ENCODE measurements around the gene CTAG1A.
"Not testable (repeated sequence)": the region's sequence is repeated elsewhere in the genome, so short reads cannot be mapped to it uniquely, and the experiment has no call there.

CTAG1A gene

DNA sequence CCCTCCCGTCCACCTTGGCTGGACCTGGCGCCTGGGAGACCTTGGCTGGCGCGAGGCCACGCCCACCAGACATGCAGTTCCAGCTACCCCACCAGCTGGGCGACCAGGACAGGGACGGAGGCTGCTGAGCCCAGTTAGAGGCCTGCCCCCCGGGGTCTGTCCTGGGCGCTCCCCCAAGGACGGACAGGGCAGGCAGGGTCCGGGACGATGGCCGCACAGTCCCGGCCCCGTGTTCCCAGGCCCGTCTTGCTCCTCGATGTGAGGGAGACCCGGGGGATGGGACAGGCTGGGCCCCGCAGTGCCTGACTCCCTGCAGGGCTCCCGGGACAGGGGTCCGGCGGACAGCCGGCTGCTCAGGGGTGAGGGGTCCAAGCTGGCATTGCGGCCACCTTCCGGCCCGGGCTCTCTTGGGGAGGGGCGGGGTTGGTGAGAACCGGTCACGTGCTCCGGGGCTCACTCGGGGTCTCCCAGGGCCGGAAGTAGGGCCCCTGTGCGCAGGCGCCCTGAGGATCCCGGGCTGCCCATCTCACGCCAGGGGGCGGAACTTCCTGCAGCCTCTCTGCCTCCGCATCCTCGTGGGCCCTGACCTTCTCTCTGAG, at the start of gene CTAG1A:
TSS of gene CTAG1A (plus strand) at position 549 of the 599 bp plus-strand sequence. CDS start 74 bp downstream, outside the sequence.
- not testable (repeated sequence) for DNase-seq

DNA sequence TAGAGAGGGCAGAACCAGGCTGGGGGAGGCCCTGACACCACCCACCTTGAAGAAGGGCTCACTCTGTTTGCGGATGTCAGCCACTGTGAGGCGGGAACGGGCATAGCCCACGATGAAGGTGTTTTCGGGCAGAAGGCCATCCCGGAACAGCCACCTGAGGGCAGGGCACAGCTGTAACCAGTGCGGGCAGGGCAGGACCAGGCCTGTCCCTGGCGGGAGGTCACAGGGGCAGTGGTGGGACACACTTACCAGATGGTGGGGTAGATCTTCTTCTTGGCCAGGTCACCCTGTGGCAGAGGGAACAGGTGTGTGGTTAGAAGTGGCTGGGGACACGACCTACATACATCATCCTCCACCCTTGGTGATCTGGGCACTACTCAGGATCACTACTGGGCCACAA, 49.0 kb upstream of the CTAG1A start:
- no peak for DNase-seq

DNA sequence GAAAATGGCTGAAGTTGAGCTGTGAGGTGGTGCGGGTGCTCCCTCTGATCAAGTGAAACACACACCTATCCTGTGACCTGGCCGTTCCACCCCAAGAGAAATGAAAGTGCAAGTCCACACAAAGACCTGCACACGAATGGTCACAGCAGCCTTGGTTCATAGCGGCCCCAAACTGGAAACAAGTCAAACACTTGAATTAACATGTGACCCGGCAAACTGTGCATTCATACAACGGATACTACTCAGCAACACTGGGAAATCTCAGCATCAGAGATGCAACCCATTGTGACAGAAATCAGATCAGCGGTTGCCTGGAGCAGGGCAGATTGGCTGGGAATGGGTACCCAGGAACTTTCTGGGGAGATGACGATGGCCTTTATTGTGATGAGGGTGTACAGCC, 45.9 kb upstream of the CTAG1A start:
- no peak for DNase-seq

DNA sequence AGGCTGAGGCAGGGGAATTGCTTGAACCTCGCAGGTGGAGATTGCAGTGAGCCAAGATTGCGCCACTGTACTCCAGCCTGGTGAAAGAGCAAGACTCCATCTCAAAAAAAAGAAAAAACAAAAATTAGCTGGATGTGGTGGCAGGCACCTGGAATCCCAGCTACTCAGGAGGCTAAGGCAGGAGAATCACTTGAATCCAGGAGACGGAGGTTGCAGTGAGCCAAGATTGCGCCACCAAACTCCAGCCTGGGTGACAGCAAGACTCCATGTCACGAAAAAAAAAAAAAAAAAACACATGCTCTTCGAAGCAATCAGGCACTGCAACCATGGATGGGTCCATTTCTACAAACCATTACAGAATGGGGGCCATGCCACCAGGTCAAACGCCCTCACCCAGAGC, 44.6 kb upstream of the CTAG1A start:
- DNase-seq, result not testable (repeated sequence)

DNA sequence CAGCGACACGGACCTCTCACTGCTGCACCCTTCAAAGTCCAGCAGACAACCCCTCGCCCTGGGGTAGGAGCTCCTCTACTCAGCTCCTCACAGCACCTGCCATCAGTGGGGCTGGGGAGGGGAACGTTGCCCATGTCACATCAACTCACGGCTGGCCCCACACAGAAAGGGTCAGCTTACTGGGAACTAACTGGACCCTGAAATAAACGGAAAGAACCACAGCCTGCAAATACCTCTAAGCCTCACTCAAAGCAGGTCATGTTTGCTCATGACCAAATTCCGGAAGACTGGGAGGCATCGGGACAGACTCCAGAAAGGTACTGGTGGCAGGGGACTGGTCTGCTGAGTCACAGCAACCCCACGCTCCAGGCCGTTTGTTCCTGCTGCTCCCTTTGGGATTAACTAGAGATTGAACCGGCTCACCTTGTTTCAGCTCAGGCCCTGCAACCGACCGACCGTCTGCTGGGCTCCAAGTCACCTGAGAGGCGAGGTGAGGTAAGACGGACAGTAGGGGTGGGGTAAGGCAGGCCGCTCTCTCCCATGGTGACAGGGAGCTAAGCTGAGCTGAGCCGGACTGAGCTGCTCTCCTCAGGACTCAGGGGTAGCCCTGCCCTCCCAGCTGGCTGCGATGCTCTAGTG, 43.9 kb upstream of the CTAG1A start:
- no peak for DNase-seq

DNA sequence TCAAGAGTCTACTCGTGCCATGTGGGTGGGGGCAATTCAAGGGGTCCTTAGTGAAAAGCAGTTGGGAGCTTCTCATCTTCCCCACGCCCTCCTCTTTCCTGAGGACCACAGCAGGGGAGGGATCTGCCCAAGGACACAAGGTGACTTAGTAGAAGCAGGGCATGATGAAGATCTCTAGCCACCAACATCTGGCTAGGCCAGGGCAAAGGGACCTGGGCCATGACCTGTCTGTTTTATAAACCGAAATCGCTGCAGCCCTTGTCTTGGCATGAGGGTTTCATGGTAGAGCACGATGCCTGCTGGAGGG, 43.4 kb upstream of the CTAG1A start:
- DNase-seq, result no peak

DNA sequence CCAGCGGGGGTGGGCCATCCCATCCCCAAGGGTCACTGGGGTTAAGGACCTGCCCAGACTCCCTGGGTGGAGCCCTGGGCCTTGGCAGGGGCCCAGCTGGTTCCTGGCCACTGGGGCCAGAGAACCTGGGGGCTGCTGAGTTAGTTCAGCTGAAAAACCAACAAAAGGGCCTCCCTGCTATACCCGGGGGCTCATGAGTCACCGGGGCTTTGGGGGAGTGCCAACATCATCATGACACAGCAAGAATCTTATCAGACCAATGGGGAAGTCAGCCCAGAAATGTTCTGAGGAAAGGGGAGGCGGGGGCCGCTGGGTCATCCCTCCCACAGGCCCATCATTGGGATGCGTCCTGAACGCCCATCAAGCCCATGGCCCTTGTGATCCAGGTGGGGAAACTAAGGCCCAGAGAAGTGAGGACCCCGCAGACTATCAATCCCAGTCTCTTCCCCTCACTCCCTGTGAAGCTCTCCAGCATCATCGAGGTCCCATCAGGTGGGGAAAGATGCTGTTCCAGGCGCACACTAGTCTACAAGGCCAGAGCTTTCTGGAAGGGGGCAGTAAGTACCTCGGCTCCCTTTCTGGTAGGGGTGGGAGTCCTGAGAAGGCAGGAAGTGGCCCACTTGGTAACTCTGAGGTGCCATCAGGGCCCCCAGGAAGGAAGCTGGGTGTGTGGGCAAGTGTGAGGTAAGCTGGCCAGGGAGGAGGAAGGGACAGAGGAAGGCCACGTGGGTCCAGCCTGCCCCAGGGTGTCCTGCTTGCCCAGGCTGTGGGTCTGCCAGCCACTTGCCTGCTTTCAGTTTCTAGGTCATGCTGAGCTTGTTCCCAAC, 42.8 kb upstream of the CTAG1A start:
- no peak for DNase-seq

DNA sequence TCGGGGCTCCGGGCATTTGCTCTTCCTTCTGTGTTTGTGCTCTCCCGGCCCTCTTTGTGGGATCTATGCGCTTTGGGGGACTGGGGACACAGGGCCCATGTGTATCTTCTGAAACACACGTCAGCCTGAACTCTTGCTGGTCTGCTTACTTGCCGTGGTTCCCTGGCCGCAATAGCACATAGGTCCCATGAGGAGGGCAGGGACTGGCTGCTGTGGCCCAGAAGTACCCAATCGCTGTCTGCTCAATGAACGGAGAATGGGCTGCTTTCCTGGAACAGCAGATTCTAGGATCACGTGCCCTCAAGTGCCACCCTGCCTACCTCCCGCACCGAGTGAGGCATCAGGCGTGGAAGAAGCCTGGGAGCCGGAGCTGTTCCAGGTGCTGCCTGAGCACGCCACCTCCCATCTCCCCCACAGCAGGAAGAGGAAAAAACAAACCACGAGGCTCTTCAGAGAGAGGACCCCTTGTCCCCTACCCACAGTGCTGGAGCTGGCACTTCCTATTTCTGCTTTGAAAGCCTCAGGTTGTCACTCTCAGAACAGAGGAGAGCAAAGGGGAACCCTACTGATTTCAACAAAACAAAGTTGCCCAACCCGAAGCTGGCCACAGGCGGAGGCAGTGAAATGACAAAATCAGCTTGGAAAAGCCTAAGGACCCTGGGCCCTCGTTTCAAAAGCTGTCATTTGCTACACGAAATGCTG, 42.1 kb upstream of the CTAG1A start:
- DNase-seq, result no peak

DNA sequence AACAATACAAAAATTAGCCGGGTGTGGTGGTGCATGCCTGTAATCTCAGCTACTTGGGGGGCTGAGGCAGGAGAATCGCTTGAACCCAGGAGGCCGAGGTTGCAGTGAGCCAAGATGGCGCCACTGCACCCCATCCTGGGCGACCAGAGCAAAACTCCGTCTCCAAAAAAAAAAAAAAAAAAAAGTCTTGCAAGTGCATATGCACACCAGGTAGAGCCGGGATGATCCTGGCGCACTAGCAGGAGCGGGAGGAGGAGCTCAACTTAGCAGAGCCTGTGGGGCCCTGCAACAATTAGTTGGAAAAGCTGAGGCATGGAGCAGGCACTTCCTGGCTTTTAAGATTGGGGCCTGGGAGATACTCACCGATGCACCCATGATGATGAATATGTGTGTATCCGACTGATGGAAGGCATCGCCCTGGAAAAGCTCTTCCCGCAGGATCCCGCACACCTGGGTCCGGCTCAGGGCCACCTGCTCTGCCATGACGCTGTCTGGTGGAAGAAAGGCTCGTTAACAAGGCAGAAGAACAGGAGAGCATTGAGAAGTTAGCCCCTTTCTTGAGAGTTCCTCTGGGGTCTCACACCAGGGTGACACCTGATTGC, 39.2 kb upstream of the CTAG1A start:
- no peak for DNase-seq

DNA sequence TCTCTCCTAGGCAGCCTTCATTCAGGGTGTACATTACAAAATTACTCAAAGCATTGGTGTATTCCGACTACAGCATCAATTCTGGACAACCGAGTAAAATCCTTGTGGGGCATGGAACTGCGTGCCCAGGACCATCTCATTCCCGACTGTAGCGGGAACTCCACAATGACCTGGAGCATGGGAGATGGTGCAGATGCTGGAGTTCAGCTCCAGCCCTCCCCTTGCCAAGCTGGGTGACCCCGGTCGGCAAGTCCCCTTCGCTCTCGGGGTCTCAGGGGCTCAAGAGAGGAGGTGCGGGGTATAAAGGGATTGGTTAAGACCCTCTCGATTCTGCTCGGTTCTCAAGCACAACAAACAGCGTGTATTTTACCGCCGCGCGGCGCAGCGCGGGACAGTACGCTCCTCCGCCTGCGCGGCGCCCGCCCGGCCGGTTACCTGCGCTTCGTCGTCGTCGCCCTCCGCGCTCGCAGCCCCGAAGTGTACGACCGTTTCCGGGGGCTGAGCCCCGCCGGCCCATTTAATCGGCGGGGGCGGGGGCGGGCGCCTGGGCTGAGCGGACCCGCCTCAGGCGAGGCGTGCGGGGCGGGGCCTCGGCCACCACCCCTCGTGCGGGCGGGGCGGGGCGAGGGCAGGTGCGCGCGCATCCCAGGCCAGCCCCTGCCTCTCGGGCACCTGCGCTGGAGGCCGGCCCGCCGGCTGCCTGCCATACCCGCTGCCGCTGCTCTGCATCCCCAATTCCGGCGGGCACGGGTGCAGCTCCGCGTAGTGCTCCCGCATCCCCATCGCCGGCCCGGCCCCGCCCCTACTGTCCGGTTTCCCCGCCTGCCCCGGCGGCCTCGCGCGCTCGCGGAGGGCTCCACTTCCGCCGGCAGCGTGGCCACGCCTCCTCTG, 38.3 kb upstream of the CTAG1A start, which contains the start of gene G6PD:
TSS of gene G6PD (minus strand) at position 493 of the 891 bp plus-strand sequence. CDS start 691 bp downstream, outside the sequence.
- peak; percentile 80 for DNase-seq

DNA sequence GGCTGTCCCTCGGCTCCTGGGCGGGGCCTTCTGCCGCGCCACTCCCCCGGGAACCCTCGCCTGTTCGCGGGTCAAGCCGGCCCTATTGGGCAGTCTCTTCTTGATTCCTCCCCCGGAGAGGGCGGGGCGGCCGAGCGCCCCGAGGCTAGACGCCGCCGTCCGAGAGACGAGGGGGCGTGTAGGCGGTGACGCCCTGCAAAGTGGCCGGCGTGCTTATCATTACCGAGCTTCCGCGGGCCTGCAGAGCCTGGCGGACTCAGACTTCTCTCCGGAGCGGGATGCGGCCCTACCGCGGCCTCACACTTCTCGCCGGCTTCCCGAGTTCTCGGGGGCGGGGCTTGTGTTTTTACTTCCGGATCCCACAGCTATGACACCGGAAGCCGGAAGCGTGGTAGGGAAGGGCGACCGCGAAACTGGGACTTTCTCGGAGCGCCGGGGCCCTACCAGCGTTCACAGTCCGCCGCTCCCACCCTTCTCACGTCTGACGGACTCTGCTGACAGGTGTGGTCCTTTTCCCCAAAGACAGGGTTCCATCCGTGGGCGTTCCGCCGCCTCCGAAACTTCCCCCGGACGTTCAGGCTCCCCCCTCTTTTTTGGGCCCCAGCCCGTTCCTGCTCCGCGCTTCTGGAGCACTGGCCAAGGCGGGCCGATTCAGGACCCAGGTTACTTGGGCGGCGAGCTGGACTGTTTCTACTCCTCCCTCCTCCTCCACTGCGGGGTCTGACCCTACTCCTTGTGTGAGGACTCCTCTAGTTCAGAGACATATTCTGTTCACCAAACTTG, 37.5 kb upstream of the CTAG1A start, which contains the start of gene IKBKG:
TSS of gene IKBKG (plus strand) at position 376 of the 783 bp plus-strand sequence. CDS start 4,383 bp downstream, outside the sequence.
- peak; percentile 90 for DNase-seq

DNA sequence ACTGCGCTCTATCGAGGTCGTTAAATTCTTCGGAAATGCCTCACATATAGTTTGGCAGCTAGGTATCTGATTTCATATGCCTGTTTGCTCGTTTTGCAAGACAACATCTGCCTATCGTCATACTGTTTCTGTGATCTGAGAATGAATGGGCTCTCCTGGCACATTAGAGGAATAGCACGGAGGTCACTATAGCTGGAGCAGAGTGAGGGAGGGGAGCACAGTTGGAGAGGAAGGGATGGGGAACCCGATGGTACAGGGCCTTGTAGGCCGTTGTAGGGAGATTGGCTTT, 37.0 kb upstream of the CTAG1A start:
- no peak for DNase-seq

DNA sequence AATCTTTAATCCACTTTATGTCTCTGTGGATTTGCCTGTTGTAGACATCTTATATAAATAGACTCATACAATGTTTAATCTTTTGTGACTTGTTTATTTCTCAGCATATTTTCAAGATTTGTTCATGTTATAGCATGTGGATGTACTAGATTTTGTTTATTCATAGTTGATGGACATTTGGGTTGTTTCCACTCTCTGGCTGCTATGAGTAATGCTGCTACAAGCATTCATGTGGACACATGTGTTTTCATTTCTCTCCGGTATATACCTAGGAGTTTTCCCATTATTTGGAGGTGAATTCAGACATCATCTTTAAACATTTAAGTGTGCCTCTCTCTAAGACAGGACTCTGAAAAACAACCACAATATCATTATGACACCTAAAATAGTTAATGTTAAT, 35.2 kb upstream of the CTAG1A start:
- DNase-seq, result no peak

DNA sequence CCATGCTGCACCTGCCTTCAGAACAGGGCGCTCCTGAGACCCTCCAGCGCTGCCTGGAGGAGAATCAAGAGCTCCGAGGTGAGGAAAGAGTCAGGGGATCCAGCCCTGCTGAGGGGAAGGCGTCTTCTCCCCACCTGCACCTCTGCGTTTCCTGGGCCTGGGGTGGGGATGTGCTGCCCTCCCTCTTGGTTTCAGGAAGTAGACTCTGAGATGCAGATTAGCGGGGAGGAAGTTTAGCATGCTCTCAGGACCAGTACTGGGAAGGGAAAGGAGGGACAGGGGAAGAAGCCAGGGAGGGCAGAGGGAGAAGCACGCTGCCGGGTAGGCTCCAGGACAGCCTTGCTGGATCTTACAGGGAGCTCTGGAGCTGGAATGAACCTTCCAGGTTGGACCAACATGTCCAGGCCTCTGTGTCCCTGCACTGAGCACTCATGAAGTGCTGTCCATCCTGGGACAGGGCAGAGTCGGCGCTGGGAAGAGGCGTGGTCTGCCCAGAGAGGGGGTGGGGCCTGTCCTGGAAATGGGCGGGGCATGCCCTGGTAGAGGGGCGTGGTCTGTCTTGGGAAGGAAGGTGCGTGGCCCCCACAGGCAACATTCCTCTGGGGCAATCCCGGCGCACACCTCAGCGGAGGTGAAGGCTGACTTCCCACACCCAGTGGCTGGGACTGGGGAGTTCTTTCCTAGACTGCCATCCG, 32.7 kb upstream of the CTAG1A start:
- DNase-seq, result not testable (repeated sequence)

DNA sequence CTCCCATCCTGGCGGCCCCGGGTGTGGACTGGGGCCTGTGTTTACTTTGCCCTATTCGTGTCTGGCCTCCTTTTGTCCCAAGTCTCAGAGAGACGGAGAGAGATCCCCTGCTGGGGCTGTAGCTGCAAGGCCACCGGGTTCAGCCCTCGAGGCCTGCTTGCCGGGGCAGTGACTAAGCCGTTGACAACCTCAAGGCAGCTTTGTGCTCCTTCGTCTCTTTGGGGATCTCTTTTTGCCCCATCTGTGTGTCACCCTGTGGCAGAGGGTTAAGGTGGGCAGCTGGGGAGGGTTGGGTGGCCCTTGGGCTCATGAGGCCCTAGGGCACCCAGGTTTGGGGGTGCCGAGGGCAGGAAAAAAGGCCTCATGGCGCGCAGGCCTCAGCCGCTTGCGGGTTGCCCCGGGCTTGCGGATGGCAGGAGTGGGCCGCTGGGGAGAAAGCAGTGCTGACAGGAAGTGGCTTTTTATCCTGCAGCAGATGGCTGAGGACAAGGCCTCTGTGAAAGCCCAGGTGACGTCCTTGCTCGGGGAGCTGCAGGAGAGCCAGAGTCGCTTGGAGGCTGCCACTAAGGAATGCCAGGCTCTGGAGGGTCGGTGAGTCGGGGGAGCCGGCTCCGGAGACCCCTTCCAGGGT, 26.8 kb upstream of the CTAG1A start:
- DNase-seq, result not testable (repeated sequence)

DNA sequence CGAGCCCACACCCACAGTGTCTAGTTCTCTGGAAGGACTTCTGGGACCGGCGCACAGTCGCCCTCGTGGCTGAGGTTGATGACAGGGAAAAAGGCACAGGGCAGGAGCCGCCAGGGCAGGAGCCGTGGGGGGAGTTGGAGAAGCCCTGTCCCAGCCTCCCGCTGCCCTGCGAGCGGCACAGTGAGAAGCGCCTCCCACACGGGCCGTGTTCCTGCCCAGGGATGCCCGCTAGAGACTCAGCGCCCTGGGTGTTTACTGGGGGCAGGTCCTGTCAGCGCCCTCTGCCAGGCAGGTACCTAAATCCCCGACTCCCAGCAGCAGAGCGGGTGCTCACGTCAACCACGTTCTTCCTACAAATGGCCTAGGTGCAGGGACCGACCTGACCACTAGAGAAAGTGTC, 26.0 kb upstream of the CTAG1A start:
- not testable (repeated sequence) for DNase-seq

DNA sequence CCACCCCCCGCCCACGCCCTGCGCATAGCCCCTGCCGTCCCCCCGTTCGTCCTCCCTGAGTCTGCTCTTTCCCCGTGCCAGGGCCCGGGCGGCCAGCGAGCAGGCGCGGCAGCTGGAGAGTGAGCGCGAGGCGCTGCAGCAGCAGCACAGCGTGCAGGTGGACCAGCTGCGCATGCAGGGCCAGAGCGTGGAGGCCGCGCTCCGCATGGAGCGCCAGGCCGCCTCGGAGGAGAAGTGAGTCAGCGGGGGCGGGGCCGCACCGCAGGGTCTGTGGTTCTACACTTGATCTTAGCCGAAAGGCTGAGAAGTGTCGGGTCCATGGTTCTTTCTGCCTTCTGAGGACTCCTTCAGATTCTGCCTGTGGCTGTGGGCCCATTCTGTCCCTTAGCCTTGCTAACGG, 24.6 kb upstream of the CTAG1A start:
- DNase-seq, result not testable (repeated sequence)

DNA sequence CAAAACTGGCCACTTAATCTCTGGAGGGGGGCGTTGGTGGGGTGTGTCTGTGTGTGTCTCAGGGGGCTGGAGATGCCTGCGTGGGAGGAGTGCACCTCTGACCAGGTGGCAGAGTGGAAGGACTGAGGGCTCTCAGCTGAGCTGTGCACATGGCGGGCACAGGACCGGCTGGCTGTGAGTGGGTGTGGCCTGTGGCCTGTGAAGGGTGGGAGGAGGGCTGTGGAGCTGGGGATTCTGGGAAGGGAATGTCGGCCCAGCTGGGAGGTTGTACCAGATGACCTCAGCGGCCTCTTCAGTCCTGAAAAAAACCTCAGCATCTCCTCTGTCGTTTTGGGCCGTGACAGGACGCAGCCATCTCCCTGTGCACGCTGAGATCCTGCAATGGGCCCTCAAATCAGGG, 22.6 kb upstream of the CTAG1A start:
- DNase-seq, result not testable (repeated sequence)

DNA sequence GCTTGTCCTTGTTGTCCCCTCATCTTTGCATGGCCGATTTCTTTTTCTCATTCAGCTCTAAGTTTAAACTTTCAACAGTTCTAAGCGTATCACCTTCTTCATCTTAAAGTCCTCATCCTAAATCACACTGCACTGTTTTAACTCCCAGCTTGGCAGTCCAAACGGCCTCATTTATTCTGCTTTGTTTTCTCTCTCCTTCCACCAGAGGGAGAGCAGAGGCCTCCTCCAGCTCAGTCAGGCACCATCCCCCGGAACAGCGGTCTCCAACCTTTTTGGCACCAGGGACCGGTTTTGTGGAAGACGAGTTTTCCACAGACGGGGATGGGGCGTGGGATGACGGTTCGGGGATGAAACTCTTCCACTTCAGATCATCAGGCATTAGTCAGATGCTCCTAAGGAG, 14.6 kb upstream of the CTAG1A start:
- DNase-seq, result not testable (repeated sequence)

DNA sequence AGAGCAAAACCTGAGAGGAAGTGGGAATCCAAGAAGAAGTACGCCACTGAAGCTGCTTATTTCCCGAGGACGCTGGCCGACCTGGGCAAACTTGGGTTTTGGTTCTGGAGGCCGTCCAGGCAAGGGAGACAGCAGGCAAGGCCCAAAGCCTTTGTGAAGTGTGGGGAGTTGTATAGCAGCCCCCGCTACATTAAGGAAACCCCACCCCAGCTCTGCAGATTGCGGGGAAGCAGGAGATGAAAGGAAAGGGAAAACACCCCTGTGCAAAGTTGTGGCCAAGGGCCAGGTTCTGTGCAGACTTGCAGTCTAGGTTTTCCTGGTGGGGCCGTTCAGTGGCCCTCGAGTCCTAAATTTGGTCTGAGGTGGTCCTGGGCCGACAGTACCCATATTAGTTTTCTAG, 11.9 kb upstream of the CTAG1A start:
- not testable (repeated sequence) for DNase-seq

All from NCI-H1105 (cell line).